ENCODE data around the gene DOK6. TPM values are rescaled to one million over a fixed set of nuclear protein-coding genes. Genes with fewer than 3 reads are reported as not detected.

Gene DOK6
- total and polyA plus RNA-seq, 10 of the 15 experiments (the other 5 are each of a cell fraction or from before 2014, with no cell fraction given) = 0.01 to 0.09 (median 0.04) TPM; not detected in 4

GRCh38 chr18:69887256-69887655 lies 486.6 kb downstream of the DOK6 start:
- ChIA-PET CTCF (no interaction called here), SMC1A (ENCODE audit: uncharacterized antibody, unreplicated experiment) (interaction anchor here (0.6 to 1.8 kb wide), 4 partner anchors 8 to 182 kb away, joined by 3 to 4 read pairs (median 3); no protein-coding TSS in a partner anchor), POLR2A (no interaction called here), RAD21 (ENCODE audit: unreplicated experiment) (interaction anchor here (1.4 kb wide), 1 partner anchor 11 kb away, joined by 4 read pairs; no protein-coding TSS in a partner anchor)
- intact Hi-C loops (cut with micrococcal nuclease; ENCODE audit: unreplicated experiment) (loop anchor here (2.0 to 5.0 kb wide), 3 partner anchors 22 to 175 kb away; no protein-coding TSS in a partner anchor), in situ Hi-C loops (cut with MboI) (no loop called here)
- Histone ChIP-seq H4K20me1 (ENCODE audit: control insufficient read depth, insufficient read depth) (peaks cover 3% of the 10 kb centered on the region; the same call in 1 of the 2 replicates), H2AFZ (ENCODE audit: control insufficient read depth, low read depth, low read length) (no peak overlapping the region), H3K79me2 (ENCODE audit: control insufficient read depth, insufficient read depth, low read length) (peaks cover 16% of the 10 kb centered on the region), H3K9me3 (replicated peaks; ENCODE audit: control insufficient read depth, insufficient read depth, low read length) (peaks cover 3% of the 10 kb centered on the region; the same call in 2 of the 3 replicates), H3K4me2 (ENCODE audit: control insufficient read depth, insufficient read depth) (no peak overlapping the region), H3K36me3 (ENCODE audit: control insufficient read depth in 2 of 2, insufficient read depth in 2 of 2, low read length in 1 of 2) (peaks cover 3 to 7% of the 10 kb centered on the region in 2 experiments), H3K9ac (ENCODE audit: control insufficient read depth, insufficient read depth, low read length) (no peak overlapping the region), H3K4me1 (ENCODE audit: control insufficient read depth, insufficient read depth, low read length) (no peaks in the 10 kb centered on the region; the same call in 1 of the 2 replicates), H3K27me3 (replicated peaks in 1 of 2; ENCODE audit: control insufficient read depth in 2 of 2, insufficient read depth in 2 of 2, low read length in 1 of 2) (no peaks in the 10 kb centered on the region), H3K27ac (ENCODE audit: control insufficient read depth, insufficient read depth) (no peak overlapping the region), H3K4me3 (no peak overlapping the region)
- ATAC-seq (no peak), FAIRE-seq (no peak), DNase-seq (ENCODE audit: low read depth, low spot score) (no peak)
- WGBS (ENCODE audit: insufficient coverage, insufficient replicate concordance, low lambda C conversion rate, missing lambda C conversion rate) = 95% methylated on average over 2 of the region's 2 CpGs
- no TSS peak for BruUV-seq (replicated peaks)
- TF ChIP-seq EGR1 (IDR thresholded peaks at IDR 0.05; ENCODE audit: borderline replicate concordance in 1 of 2, low read depth in 2 of 2, low read length in 2 of 2) (no peak), CHD1 (IDR thresholded peaks at IDR 0.05; ENCODE audit: low read depth, low read length) (no peak), IRF5 (IDR thresholded peaks at IDR 0.05; ENCODE audit: borderline replicate concordance) (no peak), RAD21 (IDR thresholded peaks at IDR 0.05; ENCODE audit: insufficient read depth, low read depth, low read length) (no peak), ZNF622 (IDR thresholded peaks at IDR 0.05) (no peak), ZNF687 (IDR thresholded peaks at IDR 0.05) (no peak), SUZ12 (IDR thresholded peaks at IDR 0.05; ENCODE audit: unreplicated experiment) (no peak), MYB (IDR thresholded peaks at IDR 0.05; ENCODE audit: borderline replicate concordance, low read depth, low read length) (no peak), TCF7 (IDR thresholded peaks at IDR 0.05; ENCODE audit: borderline replicate concordance) (no peak), IRF3 (IDR thresholded peaks at IDR 0.05) (no peak), NFYA (IDR thresholded peaks at IDR 0.05; ENCODE audit: borderline replicate concordance, low read depth, low read length) (no peak), ESRRA (IDR thresholded peaks at IDR 0.05; ENCODE audit: low read length) (no peak), POLR2AphosphoS2 (IDR thresholded peaks at IDR 0.05; ENCODE audit: low read depth, low read length) (no peak), ZBTB40 (IDR thresholded peaks at IDR 0.05; ENCODE audit: borderline replicate concordance) (no peak)
